Measurements from ENCODE around the gene LIN7C.
"Not testable (repeated sequence)": the region's sequence is repeated elsewhere in the genome, so short reads cannot be mapped to it uniquely, and the experiment has no call there.

The LIN7C gene

GRCh38 chr11:27468995-27469695, 37.4 kb downstream of the LIN7C start:
- DNase-seq = no peak

- no peak for DNase-seq
These were observed 38.2 kb downstream of the LIN7C start for GRCh38 chr11:27468209-27468994.

GRCh38 chr11:27467181-27467913, 39.2 kb downstream of the LIN7C start:
- DNase-seq = no peak

GRCh38 chr11:27466363-27466762, 40.2 kb downstream of the LIN7C start:
- no peak for DNase-seq

- no peak for DNase-seq
These were observed 40.9 kb downstream of the LIN7C start for GRCh38 chr11:27465629-27466028.

GRCh38 chr11:27464909-27465308, 41.7 kb downstream of the LIN7C start:
- no peak for DNase-seq

- no peak for DNase-seq
These were observed 42.3 kb downstream of the LIN7C start for GRCh38 chr11:27464289-27464696.

GRCh38 chr11:27462543-27462942, 44.0 kb downstream of the LIN7C start:
- no peak for DNase-seq

GRCh38 chr11:27460158-27460978, 46.2 kb downstream of the LIN7C start:
- DNase-seq = no peak

- DNase-seq = no peak
These were observed 47.4 kb downstream of the LIN7C start for GRCh38 chr11:27459191-27459590.

GRCh38 chr11:27458182-27458581, 48.4 kb downstream of the LIN7C start:
- DNase-seq = no peak

GRCh38 chr11:27456795-27457329, 49.7 kb downstream of the LIN7C start:
- DNase-seq = no peak

GRCh38 chr11:27456140-27456794, 50.3 kb downstream of the LIN7C start:
- DNase-seq = no peak

- no peak for DNase-seq
These were observed 50.9 kb downstream of the LIN7C start for GRCh38 chr11:27455667-27456066.

GRCh38 chr11:27453701-27454100, 52.9 kb downstream of the LIN7C start:
- no peak for DNase-seq

- no peak for DNase-seq
These were observed 54.4 kb downstream of the LIN7C start for GRCh38 chr11:27452147-27452546.

GRCh38 chr11:27451244-27451965, 55.2 kb downstream of the LIN7C start:
- DNase-seq = no peak

GRCh38 chr11:27448184-27448540, 58.4 kb downstream of the LIN7C start:
- not testable (repeated sequence) for DNase-seq

- DNase-seq = no peak
These were observed 59.0 kb downstream of the LIN7C start for GRCh38 chr11:27447288-27448183.

- no peak for DNase-seq
These were observed 60.9 kb downstream of the LIN7C start for GRCh38 chr11:27445625-27446024.

Data from KG1 (cell line).